Caco-2 (cell line): ENCODE measurements around the gene STYXL2. TPM values are rescaled to one million over a fixed set of nuclear protein-coding genes. Genes with fewer than 3 reads are reported as not detected.

Experiments used
- BruUV-seq: library from RNA; stranded (reverse); fragments of 400-500 nt; replicated peaks from 2 replicates; lab custom pipeline; 2021; lab: Mats Ljungman, UMichigan
- CTCF ChIA-PET: fragments of 300-600 bp; sonication (Branson Sonifier 250); formaldehyde crosslinking; loops from one replicate; lab custom pipeline; 2022; ENCODE audit warnings: antibody characterized with exemption; lab: Charles Lee
- POLR2A ChIA-PET: fragments of 300-600 bp; sonication (Branson Sonifier 250); formaldehyde crosslinking; loops from one replicate; lab custom pipeline; 2022; ENCODE audit warnings: antibody characterized with exemption; lab: Charles Lee
- DNase-seq, 2 experiments: peaks; one replicate each; pipeline versions ENCODE4 v3.0.0 to v3.0.0-alpha.2; 2020 to 2022
- H3K27me3 ChIP-seq: replicated peaks from 2 replicates; pipeline ENCODE4 v1.6.0; 2011; ENCODE audit warnings: low read length; ENCODE audit not compliant: control insufficient read depth, insufficient read depth
- H3K36me3 ChIP-seq: 2 replicates; pipeline ENCODE4 v1.5.1; 2011; ENCODE audit warnings: low read length; ENCODE audit not compliant: control insufficient read depth, insufficient read depth
- H3K4me1 ChIP-seq: fragments of 250-450 bp; sonication (Bioruptor Pico); 2 replicates; pipeline ENCODE4 v1.5.1; 2020; ENCODE audit warnings: mild to moderate bottlenecking
- H3K4me3 ChIP-seq: 2 replicates; pipeline ENCODE4 v1.5.1; 2011; ENCODE audit warnings: low read depth, mild to moderate bottlenecking, control low read depth, low read length
- H3K9me3 ChIP-seq: fragments of 250-450 bp; sonication (Bioruptor Pico); 2 replicates; pipeline ENCODE4 v1.5.1; 2020; ENCODE audit warnings: mild to moderate bottlenecking, moderate library complexity
- H3K27ac Mint-ChIP-seq: one replicate; pipeline ENCODE4 v1.8.0; 2022; ENCODE audit warnings: mixed read lengths; ENCODE audit not compliant: unreplicated experiment
- H3K27me3 Mint-ChIP-seq: one replicate; pipeline ENCODE4 v1.8.0; 2022; ENCODE audit warnings: mixed read lengths; ENCODE audit not compliant: insufficient read depth, unreplicated experiment
- H3K36me3 Mint-ChIP-seq: one replicate; pipeline ENCODE4 v1.8.0; 2022; ENCODE audit warnings: mild to moderate bottlenecking, mixed read lengths; ENCODE audit not compliant: insufficient read depth, unreplicated experiment
- H3K4me1 Mint-ChIP-seq: one replicate; pipeline ENCODE4 v1.8.0; 2022; ENCODE audit warnings: low read depth, mixed read lengths; ENCODE audit not compliant: unreplicated experiment
- H3K4me3 Mint-ChIP-seq: one replicate; pipeline ENCODE4 v1.8.0; 2022; ENCODE audit warnings: mild to moderate bottlenecking, moderate library complexity, mixed read lengths; ENCODE audit not compliant: unreplicated experiment
- H3K9me3 Mint-ChIP-seq: one replicate; pipeline ENCODE4 v1.8.0; 2022; ENCODE audit warnings: mixed read lengths; ENCODE audit not compliant: unreplicated experiment
- CTCF ChIP-seq, 2 experiments: fragments of 200-600 bp in 1 of 2; IDR thresholded peaks; 1 replicate in 1 of 2; 2 replicates in 1 of 2; pipeline versions ENCODE4 v1.5.1 to v1.8.0; 2011 to 2022; ENCODE audit warnings: antibody characterized with exemption in 1 of 2, control low read depth in 1 of 2, inconsistent platforms in 1 of 2, low read depth in 1 of 2, low read length in 1 of 2, mild to moderate bottlenecking in 1 of 2, moderate library complexity in 1 of 2; ENCODE audit not compliant: insufficient read depth in 1 of 2, severe bottlenecking in 1 of 2, unreplicated experiment in 1 of 2
- intact Hi-C: fragments of 100-400 bp; cut with micrococcal nuclease; formaldehyde crosslinking; loops from one replicate; pipeline ENCODE4 v1.10.0; 2022; ENCODE audit not compliant: unreplicated experiment
- total RNA-seq: library from RNA; stranded (reverse); gene quantifications from 2 replicates; pipeline ENCODE4 v1.2.3, GENCODE V29; 2022

Gene STYXL2
- total RNA-seq, 1 experiment from 2014 or later = not detected

DNA sequence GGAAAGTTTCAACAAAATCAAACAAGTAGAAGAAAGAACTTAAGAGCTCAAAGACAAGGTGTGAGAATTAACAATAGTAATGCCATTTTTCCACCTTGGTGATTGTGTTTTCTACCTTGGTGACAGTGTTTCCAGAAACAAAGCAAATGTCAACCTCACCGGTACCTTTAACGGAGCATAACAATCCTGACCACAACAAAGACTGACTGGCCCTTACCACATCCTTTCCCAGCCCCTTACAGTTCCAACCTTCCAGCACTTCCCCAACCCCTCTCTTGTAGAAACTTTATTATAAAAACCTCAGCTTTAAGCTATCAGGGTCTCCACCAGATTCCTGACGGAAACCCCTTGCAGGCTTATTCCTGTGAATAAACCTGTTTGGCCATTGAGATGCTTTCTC is 16.7 kb downstream of the STYXL2 start:
- H3K4me3 ChIP-seq = no peak overlapping the region
- BruUV-seq = no TSS peak
- Mint-ChIP-seq H3K4me1 (peaks cover 17% of the 10 kb centered on the region), H3K9me3 (no peaks in the 10 kb centered on the region), H3K27ac (no peak overlapping the region), H3K27me3 (peaks cover 10% of the 10 kb centered on the region), H3K36me3 (no peaks in the 10 kb centered on the region), H3K4me3 (no peak overlapping the region)
- no peaks in the 10 kb centered on the region for H3K36me3 ChIP-seq
- H3K4me1 ChIP-seq = peaks cover 4% of the 10 kb centered on the region; the same call in 1 of the 2 replicates
- H3K9me3 ChIP-seq = no peaks in the 10 kb centered on the region
- H3K27me3 ChIP-seq = no peaks in the 10 kb centered on the region
- ChIA-PET CTCF (no interaction called here), POLR2A (no interaction called here)
- intact Hi-C loops = no loop called here
- DNase-seq = no peak
- no peak for TF ChIP-seq CTCF (IDR thresholded peaks at IDR 0.05; ENCODE audit: insufficient read depth in 1 of 2, low read depth in 1 of 2, low read length in 1 of 2, severe bottlenecking in 1 of 2, unreplicated experiment in 1 of 2)

DNA sequence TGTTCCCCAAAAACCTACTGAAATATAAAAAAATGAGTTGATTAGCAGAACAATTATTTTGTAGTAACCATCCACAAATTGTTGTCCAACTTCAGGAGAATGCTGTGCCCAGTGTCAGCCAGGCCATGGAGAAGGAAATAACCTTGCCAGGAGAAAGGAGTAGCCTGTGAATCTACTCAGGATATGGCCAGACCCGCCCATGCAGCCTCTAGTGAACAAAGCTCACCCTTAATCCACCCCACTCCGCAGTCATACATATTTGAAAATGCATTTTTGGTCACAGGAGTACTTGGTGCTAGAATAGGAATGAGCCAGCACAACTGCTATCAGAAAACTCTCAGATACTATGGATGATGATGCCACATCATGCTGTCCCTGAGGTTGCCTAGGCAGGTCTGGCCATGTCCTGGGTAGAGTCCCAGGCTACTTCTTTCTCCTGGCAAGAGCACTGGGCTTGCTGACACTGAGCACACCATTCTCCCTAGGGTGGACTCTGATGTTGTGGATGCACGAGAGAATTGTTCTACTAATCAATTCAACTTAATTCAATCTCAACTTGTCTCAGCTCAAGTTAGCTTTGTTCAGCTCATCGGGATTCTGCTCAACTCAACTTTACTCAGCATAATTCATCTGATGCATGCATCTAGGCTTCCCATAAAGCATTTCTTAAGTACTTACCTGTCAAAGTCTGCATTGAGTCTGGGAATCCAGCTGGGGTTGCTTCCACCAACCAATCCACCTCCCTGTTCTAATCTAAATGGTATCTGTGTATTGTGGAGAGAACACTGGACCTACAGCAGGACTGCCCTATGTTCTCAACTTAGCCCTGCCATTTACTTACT is 18.2 kb downstream of the STYXL2 start:
- H3K27me3 Mint-ChIP-seq = peaks cover 10% of the 10 kb centered on the region
- no peak overlapping the region for H3K4me3 Mint-ChIP-seq
- Histone ChIP-seq H3K4me3 (no peak overlapping the region), H3K4me1 (no peaks in the 10 kb centered on the region), H3K27me3 (no peaks in the 10 kb centered on the region), H3K36me3 (no peaks in the 10 kb centered on the region), H3K9me3 (no peaks in the 10 kb centered on the region)
- no peaks in the 10 kb centered on the region for H3K9me3 Mint-ChIP-seq
- H3K27ac Mint-ChIP-seq = no peak overlapping the region
- CTCF ChIA-PET = no interaction called here
- BruUV-seq = no TSS peak
- no peak for DNase-seq
- peaks cover 15% of the 10 kb centered on the region for H3K4me1 Mint-ChIP-seq
- TF ChIP-seq CTCF (IDR thresholded peaks at IDR 0.05; ENCODE audit: insufficient read depth in 1 of 2, low read depth in 1 of 2, low read length in 1 of 2, severe bottlenecking in 1 of 2, unreplicated experiment in 1 of 2) = no peak
- intact Hi-C loops = no loop called here
- no peaks in the 10 kb centered on the region for H3K36me3 Mint-ChIP-seq
- POLR2A ChIA-PET = no interaction called here

GRCh38 chr1:167114725-167115124 is 20.9 kb downstream of the STYXL2 start:
- Mint-ChIP-seq H3K36me3 (no peaks in the 10 kb centered on the region), H3K9me3 (no peaks in the 10 kb centered on the region), H3K27ac (no peak overlapping the region), H3K4me3 (no peak overlapping the region), H3K4me1 (peaks cover 4% of the 10 kb centered on the region), H3K27me3 (peaks cover 10% of the 10 kb centered on the region)
- ChIA-PET POLR2A (no interaction called here), CTCF (no interaction called here)
- Histone ChIP-seq H3K4me1 (no peaks in the 10 kb centered on the region), H3K9me3 (no peaks in the 10 kb centered on the region), H3K36me3 (no peaks in the 10 kb centered on the region), H3K4me3 (no peak overlapping the region), H3K27me3 (no peaks in the 10 kb centered on the region)
- intact Hi-C loops = no loop called here
- no peak for TF ChIP-seq CTCF (IDR thresholded peaks at IDR 0.05; ENCODE audit: insufficient read depth in 1 of 2, low read depth in 1 of 2, low read length in 1 of 2, severe bottlenecking in 1 of 2, unreplicated experiment in 1 of 2)
- DNase-seq = no peak
- BruUV-seq = no TSS peak
